Measurements from ENCODE around the gene TAS2R16.
"Not testable (repeated sequence)": the region's sequence is repeated elsewhere in the genome, so short reads cannot be mapped to it uniquely, and the experiment has no call there.

Gene TAS2R16

DNA sequence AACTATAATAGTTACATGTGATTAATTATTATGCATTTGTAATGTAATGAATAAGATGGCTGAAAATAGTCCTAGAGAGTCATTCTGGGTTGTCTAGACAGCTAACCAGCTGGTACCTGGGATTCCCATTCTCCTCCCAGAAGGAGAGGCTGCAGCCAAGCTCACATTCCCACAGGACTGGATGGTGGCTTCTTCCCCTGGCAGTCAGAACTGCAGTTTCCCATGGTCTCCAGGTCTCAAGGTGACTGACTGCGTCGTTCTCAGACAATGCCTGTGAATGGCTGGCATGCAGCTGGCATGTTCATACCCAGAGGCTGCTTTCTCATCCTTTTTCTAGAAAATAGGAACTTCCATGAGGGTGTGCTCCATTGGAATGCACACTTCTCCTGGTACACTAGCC, 21.3 kb downstream of the TAS2R16 start:
- in situ Hi-C loops (cut with HindIII; ENCODE audit: low sequenced_read_pairs) = no loop called here

DNA sequence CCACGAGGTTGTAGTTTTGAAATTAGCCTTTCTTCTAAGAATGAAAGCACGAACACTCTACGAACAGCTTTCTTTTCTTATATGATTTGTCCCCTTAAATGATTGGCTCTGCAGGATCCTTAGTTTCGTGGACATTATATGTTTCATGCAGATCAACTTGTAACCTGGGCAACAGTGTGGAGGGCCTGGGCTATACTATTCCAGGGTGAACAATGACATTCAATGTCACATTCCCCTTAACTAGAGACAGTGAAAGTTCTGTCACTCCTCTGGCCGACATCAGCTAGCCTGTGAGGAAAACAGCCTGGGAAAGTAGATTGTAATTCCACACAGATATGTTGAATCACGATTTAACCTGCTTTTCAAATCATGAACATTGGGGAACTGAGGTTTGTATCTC, 23.4 kb downstream of the TAS2R16 start:
- in situ Hi-C loops (cut with HindIII; ENCODE audit: low sequenced_read_pairs) = no loop called here

DNA sequence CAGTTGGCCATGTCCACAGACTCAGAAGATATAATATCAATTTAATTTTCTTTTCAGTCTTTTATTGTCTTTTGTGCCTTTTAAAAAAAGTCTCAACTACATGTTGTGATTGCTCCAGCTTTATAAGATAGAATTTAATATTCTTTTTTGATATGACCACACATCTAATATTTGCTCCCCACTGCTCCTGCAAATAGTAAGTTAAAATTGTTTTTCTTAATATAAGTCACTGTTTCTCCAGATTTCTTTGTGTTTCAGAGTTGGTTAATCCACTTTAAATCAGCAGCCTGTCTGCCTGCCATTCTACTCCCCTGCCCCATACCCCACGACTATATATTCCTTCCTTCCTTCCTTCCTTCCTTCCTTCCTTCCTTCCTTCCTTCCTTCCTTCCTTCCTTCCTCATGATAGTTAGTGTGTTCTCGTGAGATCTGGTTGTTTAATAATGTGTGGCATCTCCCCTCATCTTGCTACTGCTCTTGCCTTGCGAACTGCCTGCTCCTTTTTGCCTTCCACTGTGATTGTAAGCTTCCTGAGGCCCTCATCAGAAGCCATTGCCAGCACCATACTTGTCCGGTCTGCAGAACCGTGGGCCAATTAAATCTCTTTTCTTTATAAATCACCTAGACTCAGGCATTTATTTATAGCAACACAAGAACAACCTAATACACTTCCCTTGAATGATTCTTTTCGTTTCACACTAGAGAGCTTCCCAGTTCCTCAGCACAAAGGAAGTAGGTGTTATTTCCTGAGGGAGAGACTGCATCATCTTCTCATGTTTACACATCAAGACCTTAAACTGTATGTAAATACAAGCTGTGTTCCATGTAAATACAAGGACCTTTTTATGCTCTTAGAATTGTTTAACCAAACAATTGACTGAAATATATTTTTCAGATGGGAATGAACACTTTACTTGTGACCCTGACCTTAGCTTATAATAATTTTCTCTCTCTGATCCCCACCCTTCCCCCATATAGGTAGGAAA, 24.5 kb downstream of the TAS2R16 start:
- in situ Hi-C loops (cut with HindIII; ENCODE audit: low sequenced_read_pairs) = no loop called here

DNA sequence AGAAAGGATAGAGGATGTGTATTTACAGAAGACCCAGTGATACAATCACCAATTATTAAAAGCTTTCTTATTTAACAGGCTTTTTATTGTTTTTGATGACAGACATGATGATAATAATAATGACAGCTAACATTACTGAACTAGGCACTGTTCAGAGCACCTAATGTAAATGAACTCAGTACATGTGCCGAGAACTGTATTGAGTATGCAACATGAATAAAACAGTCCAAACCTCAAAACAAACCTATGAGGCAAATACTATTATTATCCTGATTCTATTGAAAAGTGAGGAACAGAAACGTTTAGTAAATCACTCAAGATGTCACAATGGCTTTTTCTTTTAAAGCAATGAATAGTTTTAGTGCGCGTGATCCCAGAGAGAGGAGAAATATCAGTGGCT, 27.1 kb downstream of the TAS2R16 start:
- in situ Hi-C loops (cut with HindIII; ENCODE audit: low sequenced_read_pairs) = no loop called here

DNA sequence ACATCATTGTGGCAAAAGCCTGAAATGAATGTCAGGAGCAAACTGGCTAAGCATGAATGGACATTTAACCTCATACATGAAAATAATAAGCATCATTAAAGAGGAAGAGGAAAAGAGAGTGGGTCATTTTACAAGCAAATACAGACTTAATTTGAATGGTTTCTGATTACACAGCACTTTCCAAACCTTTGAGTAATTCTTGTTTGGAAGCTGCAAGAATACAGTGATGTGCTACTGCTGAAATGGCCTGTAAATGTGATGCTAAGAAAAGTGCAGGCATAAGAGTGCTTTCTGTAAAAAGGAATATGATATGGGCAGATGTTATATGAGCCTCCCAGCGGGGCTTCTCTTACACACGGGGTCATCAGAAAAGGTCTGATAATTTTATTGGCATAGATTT, 30.2 kb downstream of the TAS2R16 start:
- in situ Hi-C loops (cut with HindIII; ENCODE audit: low sequenced_read_pairs) = no loop called here

DNA sequence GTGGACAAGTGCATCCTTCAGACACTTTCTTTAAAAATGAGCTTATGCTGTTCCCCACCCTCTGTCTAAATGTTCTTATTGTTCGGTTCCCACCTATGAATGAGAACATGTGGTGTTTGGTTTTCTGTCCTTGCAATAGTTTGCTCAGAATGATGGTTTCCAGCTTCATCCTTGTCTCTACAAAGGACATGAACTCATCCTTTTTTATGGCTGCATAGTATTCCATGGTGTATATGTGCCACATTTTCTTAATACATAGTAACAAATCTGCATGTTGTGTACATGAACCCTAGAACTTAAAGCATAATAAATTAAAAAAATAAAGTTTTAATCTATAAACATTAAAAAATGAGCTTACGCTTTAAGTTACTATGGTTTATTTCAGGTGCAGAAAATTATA, 41.8 kb downstream of the TAS2R16 start:
- in situ Hi-C loops (cut with HindIII; ENCODE audit: low sequenced_read_pairs) = not testable (repeated sequence)

DNA sequence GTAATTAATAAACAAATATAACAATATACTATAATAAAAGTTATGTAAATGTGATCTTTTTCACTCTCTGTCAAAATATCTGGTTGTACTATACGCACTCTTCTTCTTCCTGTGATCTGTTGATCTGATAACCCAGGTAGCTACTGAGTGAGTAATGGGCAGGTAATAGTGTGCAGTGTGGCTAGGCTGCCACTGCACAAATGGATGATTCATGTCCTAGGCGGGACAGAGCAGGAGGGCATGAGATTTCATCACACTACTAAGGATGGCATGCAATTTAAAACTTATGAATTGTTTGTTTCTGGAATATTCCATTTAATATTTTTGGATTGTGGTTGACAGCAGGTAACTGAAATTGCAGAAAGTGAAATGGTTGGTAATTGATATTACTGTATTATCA, 44.5 kb downstream of the TAS2R16 start:
- in situ Hi-C loops (cut with HindIII; ENCODE audit: low sequenced_read_pairs) = no loop called here

DNA sequence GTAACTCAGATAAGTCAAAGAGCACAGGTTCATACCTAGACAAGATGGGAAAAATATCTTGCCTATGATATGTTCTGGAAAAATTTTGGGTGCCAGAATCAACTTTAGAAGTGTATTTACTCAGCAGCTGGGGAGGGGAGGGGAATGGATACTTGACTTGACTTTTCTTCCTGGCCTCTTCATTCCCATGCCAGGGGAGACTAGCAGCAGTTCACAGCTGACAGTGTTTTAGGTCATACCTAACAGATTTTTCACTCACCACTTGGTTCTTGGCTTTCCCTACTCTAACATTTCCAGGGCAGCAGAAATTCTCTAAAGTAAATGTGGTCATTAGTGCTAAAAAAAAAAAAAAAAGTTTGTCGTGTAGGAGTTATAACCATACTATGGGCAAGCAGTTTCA, 46.3 kb downstream of the TAS2R16 start:
- in situ Hi-C loops (cut with HindIII; ENCODE audit: low sequenced_read_pairs) = no loop called here

All from endothelial cell of hepatic sinusoid (primary cell).